ENCODE results near the gene TBRG1.

DNA sequence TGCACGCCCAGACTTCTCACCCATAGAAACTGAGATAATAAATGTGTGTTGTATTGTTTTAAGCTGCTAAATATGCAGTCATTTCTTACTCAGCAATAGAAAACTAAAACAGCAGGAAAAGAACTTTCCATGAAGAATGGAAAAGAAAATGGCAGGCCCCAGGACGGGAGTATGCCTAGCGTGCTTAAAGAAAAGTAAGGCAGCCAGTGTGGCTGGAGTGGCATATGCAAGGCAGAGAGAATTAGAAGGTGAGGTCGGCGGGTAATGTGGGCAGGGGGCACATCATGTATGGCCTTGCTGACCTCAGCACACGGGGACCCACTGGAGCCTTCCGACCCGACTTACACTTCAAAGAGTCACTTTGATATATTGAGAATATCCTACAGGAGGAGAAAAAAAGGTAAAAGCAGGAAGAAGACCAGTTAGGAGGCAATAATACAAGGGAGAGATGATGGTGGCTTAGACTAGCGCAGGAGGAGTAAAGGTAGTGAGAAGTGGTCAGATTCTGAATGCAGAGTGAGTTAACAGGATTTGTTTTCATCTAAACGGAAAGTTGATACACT lies 20.5 kb downstream of the TBRG1 start:
- TF ChIP-seq, protein P1, sequence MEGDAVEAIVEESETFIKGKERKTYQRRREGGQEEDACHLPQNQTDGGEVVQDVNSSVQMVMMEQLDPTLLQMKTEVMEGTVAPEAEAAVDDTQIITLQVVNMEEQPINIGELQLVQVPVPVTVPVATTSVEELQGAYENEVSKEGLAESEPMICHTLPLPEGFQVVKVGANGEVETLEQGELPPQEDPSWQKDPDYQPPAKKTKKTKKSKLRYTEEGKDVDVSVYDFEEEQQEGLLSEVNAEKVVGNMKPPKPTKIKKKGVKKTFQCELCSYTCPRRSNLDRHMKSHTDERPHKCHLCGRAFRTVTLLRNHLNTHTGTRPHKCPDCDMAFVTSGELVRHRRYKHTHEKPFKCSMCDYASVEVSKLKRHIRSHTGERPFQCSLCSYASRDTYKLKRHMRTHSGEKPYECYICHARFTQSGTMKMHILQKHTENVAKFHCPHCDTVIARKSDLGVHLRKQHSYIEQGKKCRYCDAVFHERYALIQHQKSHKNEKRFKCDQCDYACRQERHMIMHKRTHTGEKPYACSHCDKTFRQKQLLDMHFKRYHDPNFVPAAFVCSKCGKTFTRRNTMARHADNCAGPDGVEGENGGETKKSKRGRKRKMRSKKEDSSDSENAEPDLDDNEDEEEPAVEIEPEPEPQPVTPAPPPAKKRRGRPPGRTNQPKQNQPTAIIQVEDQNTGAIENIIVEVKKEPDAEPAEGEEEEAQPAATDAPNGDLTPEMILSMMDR (IDR thresholded peaks at IDR 0.05) = no peak
- TF ChIP-seq ZFX (IDR thresholded peaks at IDR 0.05; ENCODE audit: borderline replicate concordance) = no peak
